ENCODE results near the gene TM4SF4.

TM4SF4 gene

GRCh38 chr3:149511040-149511626 is 36.6 kb downstream of the TM4SF4 start:
- peaks cover 50% of the 10 kb centered on the region for H3K27me3 Mint-ChIP-seq
- H3K27ac Mint-ChIP-seq, result no peak overlapping the region
- no peak for DNase-seq
- no peaks in the 10 kb centered on the region for H3K9me3 Mint-ChIP-seq
- peaks cover 18% of the 10 kb centered on the region for H3K4me1 Mint-ChIP-seq
- ATAC-seq, result no peak
- H3K4me3 Mint-ChIP-seq, result no peak overlapping the region

- ATAC-seq (peak; percentile 67), DNase-seq (peak in 1 of 2 donors; percentile 40)
- H3K9me3 Mint-ChIP-seq, result no peaks in the 10 kb centered on the region
- no peak overlapping the region for H3K4me3 Mint-ChIP-seq
- H3K4me1 Mint-ChIP-seq, result peaks cover 17% of the 10 kb centered on the region
- H3K27me3 Mint-ChIP-seq, result peaks cover 42% of the 10 kb centered on the region
- H3K27ac Mint-ChIP-seq, result no peak overlapping the region
Measured at GRCh38 chr3:149512073-149512782, 37.7 kb downstream of the TM4SF4 start.

- Mint-ChIP-seq H3K27ac (no peak overlapping the region), H3K27me3 (peaks cover 37% of the 10 kb centered on the region), H3K9me3 (no peaks in the 10 kb centered on the region), H3K4me3 (no peak overlapping the region), H3K4me1 (peaks cover 5% of the 10 kb centered on the region)
- ATAC-seq (no peak), DNase-seq (no peak)
Measured at GRCh38 chr3:149514471-149514870, 40.0 kb downstream of the TM4SF4 start.

GRCh38 chr3:149515249-149515648 is 40.8 kb downstream of the TM4SF4 start:
- Mint-ChIP-seq H3K4me1 (peaks cover 5% of the 10 kb centered on the region), H3K9me3 (no peaks in the 10 kb centered on the region), H3K4me3 (no peak overlapping the region), H3K27ac (no peak overlapping the region), H3K27me3 (peaks cover 29% of the 10 kb centered on the region)
- DNase-seq (no peak), ATAC-seq (no peak)

GRCh38 chr3:149516920-149517319 is 42.4 kb downstream of the TM4SF4 start:
- peaks cover 16% of the 10 kb centered on the region for H3K27me3 Mint-ChIP-seq
- H3K9me3 Mint-ChIP-seq, result no peaks in the 10 kb centered on the region
- no peak overlapping the region for H3K4me3 Mint-ChIP-seq
- no peak overlapping the region for H3K27ac Mint-ChIP-seq
- no peak for ATAC-seq
- peaks cover 5% of the 10 kb centered on the region for H3K4me1 Mint-ChIP-seq
- DNase-seq, result no peak

GRCh38 chr3:149519912-149520311 is 45.4 kb downstream of the TM4SF4 start:
- H3K9me3 Mint-ChIP-seq, result no peaks in the 10 kb centered on the region
- DNase-seq (no peak), ATAC-seq (no peak)
- no peak overlapping the region for H3K4me3 Mint-ChIP-seq
- peaks cover 16% of the 10 kb centered on the region for H3K27me3 Mint-ChIP-seq
- no peak overlapping the region for H3K27ac Mint-ChIP-seq
- H3K4me1 Mint-ChIP-seq, result no peaks in the 10 kb centered on the region

- no peak overlapping the region for H3K4me3 Mint-ChIP-seq
- H3K27me3 Mint-ChIP-seq, result peaks cover 19% of the 10 kb centered on the region
- H3K4me1 Mint-ChIP-seq, result no peaks in the 10 kb centered on the region
- no peak for DNase-seq
- no peaks in the 10 kb centered on the region for H3K9me3 Mint-ChIP-seq
- no peak for ATAC-seq
- no peak overlapping the region for H3K27ac Mint-ChIP-seq
Measured at GRCh38 chr3:149523512-149524299, 49.2 kb downstream of the TM4SF4 start.

GRCh38 chr3:149527531-149528339 is 53.2 kb downstream of the TM4SF4 start:
- ATAC-seq (no peak), DNase-seq (no peak)
- Mint-ChIP-seq H3K4me3 (no peak overlapping the region), H3K9me3 (no peaks in the 10 kb centered on the region), H3K4me1 (peaks cover under 1% of the 10 kb centered on the region), H3K27ac (no peak overlapping the region), H3K27me3 (peaks cover 19% of the 10 kb centered on the region)

- peaks cover 19% of the 10 kb centered on the region for H3K27me3 Mint-ChIP-seq
- no peak for DNase-seq
- H3K9me3 Mint-ChIP-seq, result no peaks in the 10 kb centered on the region
- H3K4me1 Mint-ChIP-seq, result peaks cover 6% of the 10 kb centered on the region
- ATAC-seq, result no peak
- no peak overlapping the region for H3K27ac Mint-ChIP-seq
- no peak overlapping the region for H3K4me3 Mint-ChIP-seq
Measured at GRCh38 chr3:149528340-149528650, 53.8 kb downstream of the TM4SF4 start.

- Mint-ChIP-seq H3K27ac (no peak overlapping the region), H3K4me1 (peaks cover 6% of the 10 kb centered on the region), H3K9me3 (no peaks in the 10 kb centered on the region), H3K27me3 (peaks cover 18% of the 10 kb centered on the region), H3K4me3 (no peak overlapping the region)
- ATAC-seq (no peak), DNase-seq (no peak)
Measured at GRCh38 chr3:149529099-149529498, 54.6 kb downstream of the TM4SF4 start.

- Mint-ChIP-seq H3K4me3 (peak overlapping the region; percentile 3 to 24), H3K27me3 (peaks cover 15% of the 10 kb centered on the region), H3K9me3 (no peaks in the 10 kb centered on the region), H3K4me1 (peaks cover 6% of the 10 kb centered on the region), H3K27ac (peak overlapping the region in 1 of 2 donors; percentile 60)
- ATAC-seq (peak; percentile 51), DNase-seq (no peak)
Measured at GRCh38 chr3:149532489-149533180, 58.1 kb downstream of the TM4SF4 start.

- ATAC-seq (no peak), DNase-seq (no peak)
- Mint-ChIP-seq H3K4me1 (peaks cover 6% of the 10 kb centered on the region), H3K27ac (no peak overlapping the region), H3K4me3 (no peak overlapping the region), H3K27me3 (peaks cover 15% of the 10 kb centered on the region), H3K9me3 (no peaks in the 10 kb centered on the region)
Measured at GRCh38 chr3:149534082-149534481, 59.6 kb downstream of the TM4SF4 start.

- Mint-ChIP-seq H3K4me3 (no peak overlapping the region), H3K27me3 (peaks cover 15% of the 10 kb centered on the region), H3K27ac (no peak overlapping the region), H3K4me1 (peaks cover 6% of the 10 kb centered on the region), H3K9me3 (no peaks in the 10 kb centered on the region)
- no peak for ATAC-seq
- DNase-seq, result no peak
Measured at GRCh38 chr3:149534671-149535332, 60.3 kb downstream of the TM4SF4 start.

- Mint-ChIP-seq H3K4me3 (no peak overlapping the region), H3K27me3 (peaks cover 15% of the 10 kb centered on the region), H3K4me1 (peaks cover 6% of the 10 kb centered on the region), H3K9me3 (no peaks in the 10 kb centered on the region), H3K27ac (no peak overlapping the region)
- no peak for ATAC-seq
- DNase-seq, result no peak
Measured at GRCh38 chr3:149535333-149535685, 60.8 kb downstream of the TM4SF4 start.

- ATAC-seq, result no peak
- peaks cover 6% of the 10 kb centered on the region for H3K4me1 Mint-ChIP-seq
- H3K27me3 Mint-ChIP-seq, result peaks cover 15% of the 10 kb centered on the region
- H3K27ac Mint-ChIP-seq, result no peak overlapping the region
- no peaks in the 10 kb centered on the region for H3K9me3 Mint-ChIP-seq
- H3K4me3 Mint-ChIP-seq, result no peak overlapping the region
- no peak for DNase-seq
Measured at GRCh38 chr3:149536429-149536828, 61.9 kb downstream of the TM4SF4 start.

Measured in stimulated activated naive CD8-positive, alpha-beta T cell treated with anti-CD3 and anti-CD28 coated beads, Interleukin-15, amount 100 ng/mL, for 72 hours (primary cell).